HG03521 (cell line): ENCODE measurements around the gene APCDD1L.
"Not testable (repeated sequence)": the region's sequence is repeated elsewhere in the genome, so short reads cannot be mapped to it uniquely, and the experiment has no call there.

Experiments used
- ATAC-seq: cut with Tn5 transposase; IDR thresholded peaks from one replicate; pipeline ENCODE4 v1.9.1; 2021; ENCODE audit warnings: mild to moderate bottlenecking, moderate library complexity; ENCODE audit not compliant: unreplicated experiment

The APCDD1L gene

GRCh38 chr20:58446960-58447265 is 68.3 kb downstream of the APCDD1L start:
- ATAC-seq = no peak

- no peak for ATAC-seq
Measured at GRCh38 chr20:58446264-58446959, 68.8 kb downstream of the APCDD1L start.

GRCh38 chr20:58444746-58445255 is 70.4 kb downstream of the APCDD1L start:
- no peak for ATAC-seq

- no peak for ATAC-seq
Measured at GRCh38 chr20:58441723-58442122, 73.5 kb downstream of the APCDD1L start.

GRCh38 chr20:58440021-58440767 is 75.0 kb downstream of the APCDD1L start:
- no peak for ATAC-seq

- no peak for ATAC-seq
Measured at GRCh38 chr20:58438970-58439808, 76.0 kb downstream of the APCDD1L start.

- no peak for ATAC-seq
Measured at GRCh38 chr20:58436868-58437645, 78.1 kb downstream of the APCDD1L start.

GRCh38 chr20:58435237-58435636 is 80.0 kb downstream of the APCDD1L start:
- ATAC-seq = no peak

GRCh38 chr20:58434326-58434725 is 80.9 kb downstream of the APCDD1L start:
- no peak for ATAC-seq

GRCh38 chr20:58433759-58434158 is 81.4 kb downstream of the APCDD1L start:
- no peak for ATAC-seq

GRCh38 chr20:58433029-58433647 is 82.1 kb downstream of the APCDD1L start:
- no peak for ATAC-seq

GRCh38 chr20:58432186-58432954 is 82.8 kb downstream of the APCDD1L start:
- no peak for ATAC-seq

GRCh38 chr20:58431134-58431533 is 84.1 kb downstream of the APCDD1L start:
- ATAC-seq = no peak

- ATAC-seq = no peak
Measured at GRCh38 chr20:58429303-58429702, 85.9 kb downstream of the APCDD1L start.

GRCh38 chr20:58428364-58428763 is 86.8 kb downstream of the APCDD1L start:
- ATAC-seq = no peak

GRCh38 chr20:58427571-58427970 is 87.6 kb downstream of the APCDD1L start:
- not testable (repeated sequence) for ATAC-seq

- no peak for ATAC-seq
Measured at GRCh38 chr20:58424218-58424969, 90.8 kb downstream of the APCDD1L start.

GRCh38 chr20:58421497-58421850 is 93.7 kb downstream of the APCDD1L start:
- ATAC-seq = no peak
